ENCODE measurements around the gene ITSN2.

ITSN2 gene

GRCh38 chr2:24380820-24381219 lies 20.5 kb upstream of the ITSN2 start:
- H3K4me3 ChIP-seq (ENCODE audit: low read length): no peak overlapping the region
- no peak for DNase-seq (ENCODE audit: low read depth)
- no peak for TF ChIP-seq CTCF (conservative IDR thresholded peaks at IDR 0.05; ENCODE audit: low read length)

GRCh38 chr2:24375349-24376087 lies 15.2 kb upstream of the ITSN2 start:
- H3K4me3 ChIP-seq (ENCODE audit: low read length): no peak overlapping the region
- no peak for DNase-seq (ENCODE audit: low read depth)
- TF ChIP-seq CTCF (conservative IDR thresholded peaks at IDR 0.05; ENCODE audit: low read length): no peak

GRCh38 chr2:24374301-24374700 lies 14.0 kb upstream of the ITSN2 start:
- TF ChIP-seq CTCF (conservative IDR thresholded peaks at IDR 0.05; ENCODE audit: low read length): no peak
- no peak for DNase-seq (ENCODE audit: low read depth)
- no peak overlapping the region for H3K4me3 ChIP-seq (ENCODE audit: low read length)

GRCh38 chr2:24372033-24372432 lies 11.7 kb upstream of the ITSN2 start:
- H3K4me3 ChIP-seq (ENCODE audit: low read length): no peak overlapping the region
- no peak for DNase-seq (ENCODE audit: low read depth)
- no peak for TF ChIP-seq CTCF (conservative IDR thresholded peaks at IDR 0.05; ENCODE audit: low read length)

GRCh38 chr2:24365826-24366225 lies 5.5 kb upstream of the ITSN2 start:
- no peak for DNase-seq (ENCODE audit: low read depth)
- TF ChIP-seq CTCF (conservative IDR thresholded peaks at IDR 0.05; ENCODE audit: low read length): no peak
- H3K4me3 ChIP-seq (ENCODE audit: low read length): no peak overlapping the region

GRCh38 chr2:24365051-24365450 lies 4.7 kb upstream of the ITSN2 start:
- DNase-seq (ENCODE audit: low read depth): peak; percentile 12
- no peak overlapping the region for H3K4me3 ChIP-seq (ENCODE audit: low read length)
- TF ChIP-seq CTCF (conservative IDR thresholded peaks at IDR 0.05; ENCODE audit: low read length): no peak

GRCh38 chr2:24363301-24363700 lies 3.0 kb upstream of the ITSN2 start:
- no peak for TF ChIP-seq CTCF (conservative IDR thresholded peaks at IDR 0.05; ENCODE audit: low read length)
- H3K4me3 ChIP-seq (ENCODE audit: low read length): no peak overlapping the region
- DNase-seq (ENCODE audit: low read depth): no peak

All from AG10803 (cell line).